Activated T-cell treated with anti-CD3 and anti-CD28 coated beads, Interleukin-2, amount 50 U/mL, for 1 hour (primary cell): ENCODE data around the gene FOXP2.
"Not testable (repeated sequence)": the region's sequence is repeated elsewhere in the genome, so short reads cannot be mapped to it uniquely, and the experiment has no call there.

Source experiments
- DNase-seq: peaks from one replicate; pipeline ENCODE4 v3.0.0-alpha.2; 2020

The FOXP2 gene

DNA sequence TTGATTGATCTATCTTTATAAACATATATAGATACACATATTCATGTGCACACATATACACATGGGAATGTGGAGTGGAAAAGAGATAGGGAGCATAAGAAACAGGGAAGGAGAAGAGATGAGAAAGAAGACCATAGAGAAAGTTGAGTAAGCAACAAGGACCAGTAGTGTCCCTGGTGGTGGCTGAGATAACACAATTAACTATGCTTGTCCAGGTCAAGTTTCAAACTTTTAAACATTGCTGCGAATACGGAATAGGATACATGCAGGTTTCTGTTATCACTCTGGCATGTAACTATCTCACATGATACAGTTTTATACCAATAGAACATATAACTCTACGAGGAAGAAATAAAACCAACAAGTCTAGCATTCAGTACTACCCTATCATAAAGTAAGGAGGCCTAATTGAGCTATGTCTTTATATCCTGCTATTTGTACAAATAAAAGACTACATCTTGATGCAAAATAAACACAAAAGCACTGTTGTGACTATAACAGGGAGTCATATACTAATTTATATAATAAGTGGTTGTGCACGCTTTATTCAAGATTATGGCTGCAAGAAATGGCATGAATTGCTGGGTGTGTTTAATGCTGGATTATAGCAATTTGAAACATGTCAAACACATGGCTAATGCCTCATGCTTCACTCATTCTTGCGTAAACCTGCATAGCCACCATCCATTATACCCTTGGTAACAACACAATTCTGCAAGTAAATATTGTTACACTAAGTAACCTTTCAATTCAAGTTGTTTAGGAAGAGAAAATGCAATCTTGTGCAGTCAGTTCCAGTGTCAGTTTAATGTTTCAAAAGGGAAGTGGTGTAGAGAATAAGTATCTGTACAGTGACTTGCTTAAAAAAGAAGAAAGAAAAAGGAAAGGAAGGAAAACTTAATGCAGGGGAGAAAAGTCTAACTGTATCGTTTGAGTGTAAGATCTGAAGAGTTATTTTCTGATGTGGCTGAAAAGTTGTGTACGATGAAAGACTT, 8.2 kb downstream of the FOXP2 start:
- DNase-seq, result no peak

DNA sequence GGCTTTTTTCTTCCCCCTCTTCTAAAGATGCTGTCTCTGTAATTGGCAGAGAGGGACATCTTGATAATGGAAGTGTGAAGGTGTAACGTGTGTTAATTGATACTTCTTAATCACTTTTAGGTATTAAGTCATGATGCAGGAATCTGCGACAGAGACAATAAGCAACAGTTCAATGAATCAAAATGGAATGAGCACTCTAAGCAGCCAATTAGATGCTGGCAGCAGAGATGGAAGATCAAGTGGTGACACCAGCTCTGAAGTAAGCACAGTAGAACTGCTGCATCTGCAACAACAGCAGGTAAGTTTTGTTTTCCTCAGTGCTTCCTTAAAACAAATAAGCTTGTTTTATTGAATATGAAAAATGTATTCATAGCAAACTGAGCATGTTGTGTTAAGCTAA, 11.8 kb downstream of the FOXP2 start:
- no peak for DNase-seq

DNA sequence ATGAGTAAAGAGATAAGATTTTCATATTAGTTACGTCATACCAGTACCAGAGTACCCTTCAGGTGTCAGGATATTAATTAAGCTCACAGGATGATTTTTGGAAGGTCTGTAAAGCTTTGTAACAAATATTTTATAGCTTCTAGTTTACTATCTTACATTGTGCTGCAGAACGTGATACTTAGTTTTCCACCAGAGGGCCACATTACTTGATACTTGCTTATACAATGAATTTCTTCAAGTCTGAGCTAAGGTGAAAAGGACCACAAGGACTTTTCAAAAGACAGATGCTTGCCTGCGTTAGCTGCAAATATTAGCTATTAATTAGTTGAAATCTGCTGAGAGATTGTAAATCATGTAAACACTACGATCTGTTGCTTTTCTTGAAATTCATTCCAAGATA, 12.2 kb downstream of the FOXP2 start:
- no peak for DNase-seq

DNA sequence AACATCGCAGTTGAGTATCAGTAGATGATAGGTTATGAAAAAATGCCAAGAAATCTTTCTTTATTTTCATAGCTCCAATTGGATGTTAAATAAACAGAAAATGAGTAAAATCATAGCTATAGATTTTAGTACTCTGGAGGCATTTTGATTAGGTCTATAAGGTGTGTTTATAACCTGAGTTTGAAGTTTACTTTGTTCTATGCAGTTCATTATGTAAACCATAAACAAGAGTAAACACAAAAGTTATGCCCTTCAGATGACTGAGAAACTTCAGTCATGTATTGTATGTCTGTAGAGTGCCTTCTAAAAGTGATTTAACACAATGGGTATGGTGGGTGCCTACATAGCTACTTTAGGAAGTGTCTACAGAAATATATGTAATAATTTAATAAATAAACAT, 13.6 kb downstream of the FOXP2 start:
- DNase-seq, result no peak

DNA sequence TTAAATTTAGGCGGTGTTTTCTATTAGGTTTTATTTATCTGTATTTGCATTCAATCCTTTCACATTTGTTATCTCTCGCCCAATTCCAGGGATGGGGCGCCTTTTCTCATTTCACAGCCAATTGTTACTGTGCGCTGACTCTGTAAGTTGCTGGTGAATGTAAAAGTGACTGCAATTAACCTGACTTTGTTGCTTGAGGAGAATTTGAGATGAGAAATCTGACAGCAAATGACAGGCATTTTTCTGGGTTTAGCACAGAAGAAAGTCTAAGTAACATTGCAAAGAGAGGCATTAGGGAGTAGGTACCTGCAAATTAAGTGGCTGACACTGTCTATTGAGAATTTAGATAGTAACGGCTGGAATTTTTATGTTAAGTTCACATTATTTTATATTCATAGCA, 16.6 kb downstream of the FOXP2 start:
- DNase-seq, result no peak

DNA sequence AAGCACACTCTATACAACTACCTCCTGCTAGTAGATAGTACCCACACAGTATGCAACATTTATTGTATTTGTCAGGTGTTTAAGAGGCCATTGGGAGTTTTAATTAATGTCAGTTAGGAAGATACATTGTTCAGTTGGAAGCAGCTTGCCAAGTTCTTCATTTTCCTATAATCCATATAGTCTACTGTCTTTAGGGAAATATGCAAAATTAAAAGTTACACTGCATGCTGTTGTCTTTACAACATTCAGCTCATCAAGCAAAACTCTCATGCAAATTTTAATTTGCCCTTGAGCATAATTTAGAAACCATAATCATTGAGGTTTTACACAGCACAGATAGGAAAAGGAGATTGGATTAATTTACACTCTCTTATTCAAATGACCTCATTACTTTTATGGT, 17.4 kb downstream of the FOXP2 start:
- no peak for DNase-seq

DNA sequence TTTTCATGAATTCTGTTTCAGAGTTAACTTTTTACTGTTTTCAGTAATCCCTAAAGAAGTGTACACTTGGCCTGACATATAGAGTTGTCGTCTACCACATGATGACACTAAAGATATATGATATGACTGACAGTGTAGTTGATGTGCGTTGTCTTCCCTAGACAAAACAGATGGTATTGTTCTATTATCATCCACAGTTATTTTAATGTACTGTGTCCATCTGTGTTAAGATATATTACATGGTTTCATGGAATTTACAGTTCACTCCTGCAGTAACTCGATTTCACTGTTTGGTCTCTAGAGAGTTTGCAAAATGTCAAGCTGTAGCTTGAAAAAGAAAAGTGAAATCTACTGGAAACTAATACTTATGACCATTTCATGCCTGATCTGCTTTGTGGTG, 18.1 kb downstream of the FOXP2 start:
- DNase-seq, result no peak

DNA sequence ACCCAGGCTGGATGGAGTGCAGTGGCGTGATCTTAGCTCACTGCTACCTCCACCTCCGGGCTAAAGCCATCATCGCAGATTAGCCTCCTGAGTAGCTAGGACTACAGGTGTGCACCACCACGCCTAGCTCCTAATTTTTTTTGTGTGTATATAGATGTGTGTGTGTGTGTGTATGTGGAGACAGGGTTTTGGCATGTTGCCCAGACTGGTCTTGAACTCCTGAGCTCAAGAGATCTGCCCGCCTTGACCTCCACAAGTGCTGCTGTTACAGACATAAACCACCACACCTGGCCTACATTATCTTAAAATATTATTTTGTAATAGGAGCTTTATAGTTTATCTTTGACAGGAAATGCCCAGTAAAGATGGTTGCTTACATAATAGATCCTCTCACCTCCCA, 25.0 kb downstream of the FOXP2 start:
- no peak for DNase-seq

DNA sequence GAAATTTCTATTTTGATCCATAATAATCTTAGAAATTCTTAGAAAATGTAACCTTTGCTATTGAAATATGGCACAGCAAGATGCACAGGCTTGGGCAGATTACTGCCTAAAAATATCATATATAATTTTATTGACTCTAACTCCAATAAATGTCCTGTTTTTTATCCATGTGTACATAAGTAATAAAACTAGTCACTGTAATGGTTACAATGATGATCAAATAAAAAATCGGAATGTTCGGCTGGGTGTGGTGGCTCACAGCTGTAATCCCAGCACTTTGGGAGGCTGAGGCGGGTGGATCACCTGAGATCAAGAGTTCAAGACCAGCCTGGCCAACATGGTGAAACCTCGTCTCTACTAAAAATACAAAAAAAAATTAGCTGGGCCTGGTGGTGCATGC, 26.3 kb downstream of the FOXP2 start:
- not testable (repeated sequence) for DNase-seq

DNA sequence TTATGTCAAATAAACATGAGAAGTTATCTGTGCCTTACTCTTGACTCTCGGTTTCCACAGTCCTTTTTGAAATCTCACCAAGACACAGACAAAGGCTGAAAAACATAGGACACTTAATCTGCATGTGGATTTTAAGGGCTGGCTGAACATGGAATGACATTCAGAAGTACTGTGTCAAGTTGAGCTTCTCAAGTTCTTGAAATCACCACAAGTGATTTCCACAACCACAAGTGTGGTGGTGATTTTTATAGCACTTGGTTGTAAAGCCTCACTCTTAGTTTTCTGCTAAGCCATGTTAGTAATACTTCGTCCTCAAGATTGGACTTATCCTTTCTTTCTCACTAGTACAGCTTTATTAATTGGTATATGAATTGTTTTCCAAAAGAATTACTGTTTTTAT, 29.6 kb downstream of the FOXP2 start:
- DNase-seq, result no peak

DNA sequence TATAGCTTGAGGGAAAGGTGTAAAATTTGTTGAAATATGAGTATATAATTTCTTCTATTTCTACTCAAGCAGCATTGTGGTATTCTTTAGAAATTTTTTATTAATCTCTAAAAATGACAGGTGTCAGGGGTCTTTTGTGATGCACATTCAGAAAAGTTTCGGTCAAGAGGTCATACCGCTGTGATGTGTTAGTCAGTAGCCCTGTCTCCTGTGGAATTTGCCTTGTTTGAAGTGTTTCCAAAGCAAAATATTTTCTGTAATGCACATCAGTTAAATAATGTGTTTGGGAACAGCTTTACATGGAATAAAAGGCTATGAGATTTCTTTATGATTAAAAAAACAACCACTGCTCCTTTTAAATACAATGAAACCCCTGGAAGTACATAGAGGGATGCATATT, 35.8 kb downstream of the FOXP2 start:
- no peak for DNase-seq

DNA sequence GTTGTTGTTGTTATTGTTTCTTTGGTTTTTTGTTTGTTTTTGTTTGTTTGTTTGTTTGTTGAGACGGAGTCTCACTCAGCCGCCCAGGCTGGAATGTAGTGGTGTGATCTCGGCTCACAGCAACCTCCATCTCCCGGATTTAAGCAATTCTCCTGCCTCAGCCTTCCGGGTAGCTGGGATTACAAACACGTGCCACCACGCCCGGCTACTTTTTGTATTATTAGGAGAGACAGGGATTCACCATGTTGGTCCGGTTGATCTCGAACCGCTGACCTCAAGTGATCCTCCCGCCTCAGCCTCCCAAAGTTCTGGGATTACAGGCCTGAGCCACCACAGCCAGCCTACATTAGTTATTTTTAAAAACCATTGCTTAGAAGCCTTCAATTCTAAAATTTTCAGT, 45.0 kb downstream of the FOXP2 start:
- DNase-seq, result no peak

DNA sequence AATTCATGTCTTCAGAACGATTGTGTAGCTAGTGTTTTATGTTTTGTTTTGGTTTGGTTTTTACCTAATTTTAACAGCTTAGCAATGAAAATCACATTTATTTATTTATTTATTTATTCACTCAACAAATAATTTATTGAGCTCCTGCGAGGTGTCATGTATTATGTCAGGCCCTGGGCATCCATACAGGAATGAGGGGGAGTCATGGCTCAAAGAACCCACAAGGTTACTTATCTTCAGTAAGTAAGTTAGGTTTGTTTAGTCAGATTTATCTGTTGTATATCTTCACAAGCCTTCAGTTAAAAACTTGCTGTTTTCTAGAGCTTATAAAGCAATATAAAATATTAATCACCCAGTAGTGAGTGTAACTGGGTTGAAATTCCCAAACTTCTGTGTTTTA, 45.4 kb downstream of the FOXP2 start:
- DNase-seq, result no peak

DNA sequence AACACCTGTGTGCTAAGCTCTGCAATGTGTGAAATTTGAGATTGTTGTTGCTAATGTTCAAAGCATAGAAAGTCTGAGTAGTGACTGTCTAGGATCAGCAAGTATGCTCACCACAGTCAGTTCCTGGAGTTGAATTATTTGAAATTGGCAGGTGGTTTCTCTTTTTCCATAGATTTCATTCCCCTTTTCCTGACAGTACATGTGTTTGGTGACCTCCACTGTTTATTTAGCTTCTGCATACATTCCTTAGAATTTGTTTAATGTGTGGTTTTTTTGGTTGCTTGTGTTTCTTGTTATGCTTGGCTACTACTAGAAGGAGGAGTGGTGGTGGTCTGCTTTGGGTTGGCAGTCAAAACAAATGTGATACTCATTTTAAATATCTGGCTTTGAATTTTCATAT, 52.3 kb downstream of the FOXP2 start:
- DNase-seq, result no peak

DNA sequence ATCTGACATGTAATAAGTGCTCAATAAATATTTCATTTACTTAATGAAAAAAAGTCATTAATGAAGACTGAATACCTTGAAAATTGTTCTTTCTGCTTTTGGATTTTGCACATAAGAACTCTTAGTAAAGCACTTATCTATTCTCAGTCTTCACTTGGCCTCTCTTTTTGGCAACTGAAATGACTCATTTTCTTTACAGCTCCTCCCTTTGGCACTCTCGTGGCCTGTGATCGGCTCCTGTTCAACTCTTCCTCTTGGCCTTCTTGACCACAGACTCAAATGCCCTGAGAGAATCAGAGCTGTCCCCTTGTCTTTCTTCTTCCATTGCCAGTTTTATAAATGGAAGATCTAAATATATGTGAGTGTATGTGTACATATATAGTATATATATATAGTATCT, 54.2 kb downstream of the FOXP2 start:
- no peak for DNase-seq

DNA sequence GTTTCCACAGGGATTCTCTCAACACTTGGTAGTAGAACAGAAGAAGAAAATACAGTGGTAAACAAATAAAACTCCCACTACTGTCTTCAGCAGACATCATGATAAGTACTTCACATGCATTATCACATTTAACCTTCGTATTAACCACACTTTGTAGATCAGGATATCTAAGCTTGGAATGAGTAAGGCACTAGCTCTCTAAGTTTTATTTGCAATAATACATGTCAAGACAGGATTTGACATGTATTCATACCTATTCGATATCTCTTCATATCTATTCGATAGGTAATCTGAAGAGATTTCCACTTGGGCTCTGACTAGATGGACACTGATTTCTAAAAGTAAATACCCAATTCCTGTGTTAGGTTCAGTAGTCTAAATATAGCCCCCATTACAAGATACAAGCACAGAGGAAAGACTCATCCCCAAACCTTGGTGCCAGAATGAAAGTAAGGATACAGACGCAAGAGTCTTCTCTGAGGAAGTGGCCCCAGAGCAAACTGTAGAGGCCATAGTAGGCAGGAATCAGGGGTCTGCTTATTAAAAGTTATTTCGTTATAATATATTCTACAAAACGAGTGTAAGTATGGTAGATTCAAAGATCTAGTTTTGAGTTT, 58.4 kb downstream of the FOXP2 start:
- DNase-seq, result no peak

DNA sequence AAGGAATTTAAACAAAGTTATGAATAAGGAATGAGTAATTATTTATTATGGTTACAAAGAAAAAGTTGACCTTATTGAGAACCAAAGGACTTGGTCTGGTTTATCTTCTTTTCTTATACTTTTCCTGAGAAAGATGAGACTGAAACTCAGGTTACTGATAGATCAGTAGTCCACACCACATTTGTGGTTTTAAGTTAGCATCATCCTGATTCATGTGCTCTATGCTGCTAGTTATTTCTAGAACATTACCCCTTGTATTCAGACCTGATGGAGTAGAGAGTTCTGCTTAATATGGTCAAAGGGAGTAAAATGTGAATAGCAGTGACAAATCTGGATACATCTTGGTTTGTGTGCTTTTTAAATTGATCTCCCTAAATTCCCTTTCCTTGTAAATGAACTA, 63.8 kb downstream of the FOXP2 start:
- no peak for DNase-seq

DNA sequence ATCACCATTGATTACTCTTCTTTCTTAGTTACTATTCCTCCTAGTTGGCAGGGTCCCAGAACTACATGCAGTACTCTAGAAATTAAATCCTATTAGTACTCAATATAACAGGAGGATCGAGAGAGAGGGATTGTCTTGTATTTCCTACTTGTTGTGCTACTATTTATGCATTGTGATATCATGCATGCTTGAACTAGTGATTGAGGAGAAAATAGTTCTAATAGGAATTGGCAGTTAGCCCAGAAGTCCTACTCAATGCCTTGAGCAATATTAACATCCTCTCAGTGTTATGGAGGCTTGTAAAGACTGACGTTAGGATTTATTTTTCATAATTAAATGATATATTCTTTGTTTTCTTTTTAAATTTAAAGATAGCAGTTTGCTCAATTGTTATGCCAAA, 67.4 kb downstream of the FOXP2 start:
- DNase-seq, result no peak

DNA sequence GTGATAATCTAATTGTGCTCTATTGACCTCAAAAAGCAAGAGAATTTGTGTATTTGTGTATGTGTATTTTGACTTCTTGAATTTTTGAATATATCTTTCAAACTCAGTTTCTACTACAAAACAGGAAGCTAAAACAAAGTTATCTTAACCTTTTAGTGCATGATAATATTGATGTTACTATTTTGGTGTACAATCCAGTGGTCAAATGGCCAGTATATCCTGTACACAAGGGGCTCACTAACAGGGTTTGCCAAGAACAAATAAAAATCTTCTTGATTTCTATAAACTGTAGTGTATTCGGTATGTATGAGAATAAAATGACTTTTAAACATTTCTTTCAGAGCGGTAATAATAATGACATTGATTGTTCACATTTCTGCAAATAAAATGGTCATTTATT, 69.6 kb downstream of the FOXP2 start:
- DNase-seq, result no peak

DNA sequence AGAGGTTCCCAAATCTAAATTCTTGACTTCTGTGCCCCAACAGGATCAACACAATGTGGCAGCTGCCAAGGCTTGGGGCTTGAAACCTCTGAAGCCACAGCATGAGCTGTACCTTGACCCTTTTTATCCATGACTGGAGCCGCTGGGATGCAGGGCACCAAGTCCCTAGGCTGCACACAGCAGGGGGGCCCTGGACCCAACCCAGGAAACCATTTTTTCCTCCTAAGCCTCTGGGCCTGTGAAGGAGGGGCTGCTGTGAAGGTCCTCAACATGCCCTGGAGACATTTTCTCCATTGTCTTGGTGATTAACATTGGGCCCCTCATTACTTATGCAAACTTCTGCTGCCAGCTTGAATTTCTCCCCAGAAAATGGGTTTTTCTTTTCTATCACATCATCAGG, 72.6 kb downstream of the FOXP2 start:
- DNase-seq, result no peak

DNA sequence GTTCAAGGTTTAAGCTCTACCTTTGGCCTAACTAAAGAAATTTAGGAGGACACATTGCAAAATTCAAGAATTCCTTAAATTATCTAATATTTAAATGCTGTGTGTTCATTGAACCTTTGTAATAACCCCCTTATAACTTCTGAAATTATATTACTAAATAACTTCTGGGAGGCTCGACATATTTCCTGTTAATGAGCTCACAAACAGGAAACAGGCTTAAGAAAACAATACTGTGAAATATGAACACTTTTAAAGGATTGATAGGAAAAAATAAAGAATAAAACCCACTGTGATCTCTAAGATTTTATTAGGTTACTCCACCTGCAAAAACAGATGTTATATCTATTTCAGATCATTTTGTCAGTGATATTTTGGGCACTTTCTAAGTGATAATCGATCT, 74.1 kb downstream of the FOXP2 start:
- no peak for DNase-seq

DNA sequence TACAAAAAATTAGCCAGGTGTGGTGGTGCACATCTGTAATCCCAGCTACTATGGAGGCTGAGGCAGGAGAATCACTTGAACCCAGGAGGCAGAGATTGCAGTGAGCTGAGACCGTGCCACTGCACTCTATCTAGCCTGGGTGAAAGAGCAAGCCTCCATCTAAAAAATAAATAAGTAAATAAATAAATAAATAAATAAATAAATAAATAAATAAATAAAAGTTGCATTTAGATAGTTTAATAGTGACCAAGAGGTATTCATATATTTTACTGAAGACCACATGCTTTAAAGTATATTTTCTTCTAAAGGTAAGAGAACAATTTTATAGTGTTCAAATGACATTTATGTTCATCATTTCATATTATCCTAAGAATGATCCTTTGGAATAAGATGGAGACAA, 82.9 kb downstream of the FOXP2 start:
- DNase-seq, result not testable (repeated sequence)

DNA sequence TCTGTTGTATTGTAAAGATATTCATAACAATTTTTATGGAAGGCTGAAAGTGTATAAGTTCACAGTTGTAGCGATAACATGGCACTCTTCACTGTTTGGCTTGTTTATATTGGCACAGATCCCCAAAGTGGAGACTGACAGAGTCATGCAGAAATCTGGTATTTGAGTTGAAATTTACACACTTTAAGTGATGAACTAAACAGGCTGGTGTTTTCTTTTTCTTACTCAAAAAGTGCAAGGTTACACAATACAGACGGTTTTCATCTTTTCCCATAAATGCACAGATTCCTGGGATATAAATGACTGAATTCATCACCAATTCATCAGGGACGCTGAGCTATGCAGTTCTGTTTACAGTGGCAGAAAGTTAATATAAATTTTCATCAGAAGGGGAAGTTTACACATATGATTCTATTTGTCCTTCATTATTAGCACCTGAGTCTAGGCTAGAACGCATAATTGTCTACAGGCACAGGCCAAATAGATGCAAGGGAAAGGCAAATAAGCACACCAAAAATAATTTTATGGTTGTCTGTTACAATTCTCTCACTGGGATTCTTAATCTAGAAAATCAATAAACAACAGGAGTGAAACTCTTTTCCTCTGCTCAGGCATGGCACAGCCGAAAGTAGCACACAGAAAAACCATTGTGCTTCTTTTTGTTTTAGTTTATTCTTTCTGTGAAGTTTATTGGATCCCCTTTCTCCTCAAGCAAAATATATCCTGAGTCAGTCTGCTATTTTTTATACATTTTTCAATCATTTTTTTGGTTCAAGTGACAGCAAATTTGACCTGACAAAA, 88.0 kb downstream of the FOXP2 start:
- DNase-seq, result no peak

DNA sequence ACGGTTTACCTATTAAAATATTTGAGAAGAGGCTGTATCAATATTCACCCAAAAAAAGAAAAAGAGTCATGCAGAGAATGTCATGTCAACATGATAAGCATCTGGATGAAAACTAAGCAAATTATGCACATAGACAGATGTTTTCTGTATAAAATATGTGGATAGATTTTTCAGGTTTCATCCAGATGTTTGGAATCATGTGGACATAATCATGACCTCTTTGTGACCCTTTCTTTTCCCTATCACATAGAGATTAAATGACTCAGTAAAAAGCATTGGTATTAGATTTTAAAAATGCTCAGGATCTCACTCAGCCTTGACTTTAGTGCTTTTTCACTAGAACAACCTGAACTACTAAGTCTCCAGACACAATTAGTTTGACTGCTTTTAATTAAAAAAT, 90.0 kb downstream of the FOXP2 start:
- DNase-seq, result no peak
